Neural crest cell (in vitro differentiated cells): ENCODE data around the gene MEAK7. TPM values are rescaled to one million over a fixed set of nuclear protein-coding genes. Genes with fewer than 3 reads are reported as not detected.

Experiments
- DNase-seq: peaks from one replicate; pipeline ENCODE4 v3.0.0; 2021; ENCODE audit warnings: low read depth, mixed read lengths, low spot score
- H3K27ac Mint-ChIP-seq: one replicate; pipeline ENCODE4 v1.8.0; 2021; ENCODE audit warnings: mild to moderate bottlenecking, mixed read lengths; ENCODE audit not compliant: unreplicated experiment
- H3K27me3 Mint-ChIP-seq: 2 replicates; pipeline ENCODE4 v1.8.0; 2021; ENCODE audit warnings: low read depth, mild to moderate bottlenecking, mixed read lengths
- H3K36me3 Mint-ChIP-seq: 2 replicates; pipeline ENCODE4 v1.8.0; 2021; ENCODE audit warnings: low read depth, mild to moderate bottlenecking, mixed read lengths
- H3K4me1 Mint-ChIP-seq: 2 replicates; pipeline ENCODE4 v1.8.0; 2021; ENCODE audit warnings: mixed read lengths
- H3K4me3 Mint-ChIP-seq: one replicate; pipeline ENCODE4 v1.8.0; 2021; ENCODE audit warnings: mild to moderate bottlenecking, mixed read lengths
- H3K9me3 Mint-ChIP-seq: 2 replicates; pipeline ENCODE4 v1.8.0; 2021; ENCODE audit warnings: mixed read lengths
- CTCF ChIP-seq: fragments of 200-600 bp; sonication (generic); conservative IDR thresholded peaks from 2 replicates; pipeline ENCODE4 v1.5.0; 2021; ENCODE audit warnings: antibody characterized with exemption, mild to moderate bottlenecking
- total RNA-seq: library from RNA; stranded (reverse); gene quantifications from 2 replicates; pipeline ENCODE4 v1.2.1, GENCODE V29; 2021

MEAK7 gene
- total RNA-seq, 1 donor from 2014 or later = 29.5 TPM

- H3K4me1 Mint-ChIP-seq = peaks cover 55% of the 10 kb centered on the region
These were observed 6.8 kb upstream of the MEAK7 start for GRCh38 chr16:84511180-84511800.

GRCh38 chr16:84509032-84509950 is 4.8 kb upstream of the MEAK7 start:
- TF ChIP-seq CTCF = no peak
- peak overlapping the region; percentile 60 for H3K27ac Mint-ChIP-seq
- peak overlapping the region; percentile 0 for H3K4me3 Mint-ChIP-seq
- H3K4me1 Mint-ChIP-seq = peaks cover 55% of the 10 kb centered on the region
- no peaks in the 10 kb centered on the region for H3K9me3 Mint-ChIP-seq
- H3K36me3 Mint-ChIP-seq = no peaks in the 10 kb centered on the region
- no peak for DNase-seq
- H3K27me3 Mint-ChIP-seq = no peaks in the 10 kb centered on the region

More at GRCh38 chr16:84511180-84511800, 6.8 kb upstream of the MEAK7 start:
- Mint-ChIP-seq H3K9me3 (no peaks in the 10 kb centered on the region), H3K36me3 (no peaks in the 10 kb centered on the region), H3K4me3 (peak overlapping the region; percentile 78), H3K27ac (no peak overlapping the region), H3K27me3 (no peaks in the 10 kb centered on the region)
- peak; percentile 98 for TF ChIP-seq CTCF
- DNase-seq = peak; percentile 86

- H3K27ac Mint-ChIP-seq = no peak overlapping the region
- no peaks in the 10 kb centered on the region for H3K36me3 Mint-ChIP-seq
- H3K4me3 Mint-ChIP-seq = peak overlapping the region; percentile 0
- no peaks in the 10 kb centered on the region for H3K9me3 Mint-ChIP-seq
- TF ChIP-seq CTCF = no peak
- no peak for DNase-seq
- no peaks in the 10 kb centered on the region for H3K27me3 Mint-ChIP-seq
- H3K4me1 Mint-ChIP-seq = peaks cover 58% of the 10 kb centered on the region
These were observed 4.0 kb upstream of the MEAK7 start for GRCh38 chr16:84508502-84508901.

- TF ChIP-seq CTCF = no peak
- Mint-ChIP-seq H3K36me3 (no peaks in the 10 kb centered on the region), H3K4me1 (peaks cover 63% of the 10 kb centered on the region), H3K9me3 (no peaks in the 10 kb centered on the region), H3K27ac (peak overlapping the region; percentile 50), H3K4me3 (no peak overlapping the region), H3K27me3 (no peaks in the 10 kb centered on the region)
- DNase-seq = no peak
These were observed 2.8 kb upstream of the MEAK7 start for GRCh38 chr16:84507011-84507982.
